COR-L47 (cell line): ENCODE measurements around the gene PTPN20.
"Not testable (repeated sequence)": the region's sequence is repeated elsewhere in the genome, so short reads cannot be mapped to it uniquely, and the experiment has no call there.

Experiments used
- DNase-seq: peaks from one replicate; lab custom pipeline; 2025; lab: John Stamatoyannopoulos, UW

The PTPN20 gene

GRCh38 chr10:46952540-46952939 lies 41.3 kb downstream of the PTPN20 start:
- DNase-seq, result not testable (repeated sequence)

- DNase-seq, result not testable (repeated sequence)
Observed at GRCh38 chr10:46960742-46961141, 49.5 kb downstream of the PTPN20 start.

- DNase-seq, result not testable (repeated sequence)
Observed at GRCh38 chr10:46963356-46963755, 52.1 kb downstream of the PTPN20 start.

GRCh38 chr10:46967013-46967412 lies 55.8 kb downstream of the PTPN20 start:
- DNase-seq, result not testable (repeated sequence)

- DNase-seq, result not testable (repeated sequence)
Observed at GRCh38 chr10:46980223-46980622, 69.0 kb downstream of the PTPN20 start.

- DNase-seq, result not testable (repeated sequence)
Observed at GRCh38 chr10:46987233-46987924, 76.2 kb downstream of the PTPN20 start.

GRCh38 chr10:46992803-46993561 lies 81.8 kb downstream of the PTPN20 start:
- DNase-seq, result no peak

GRCh38 chr10:46995234-46995633 lies 84.0 kb downstream of the PTPN20 start:
- DNase-seq, result no peak

GRCh38 chr10:46998192-46998591 lies 87.0 kb downstream of the PTPN20 start:
- no peak for DNase-seq

- DNase-seq, result no peak
Observed at GRCh38 chr10:46998595-46998994, 87.4 kb downstream of the PTPN20 start.

GRCh38 chr10:46999217-46999616 lies 88.0 kb downstream of the PTPN20 start:
- no peak for DNase-seq

- DNase-seq, result no peak
Observed at GRCh38 chr10:47008769-47009168, 97.5 kb downstream of the PTPN20 start.

- DNase-seq, result no peak
Observed at GRCh38 chr10:47009215-47009838, 98.1 kb downstream of the PTPN20 start.

- DNase-seq, result no peak
Observed at GRCh38 chr10:47010036-47010435, 98.8 kb downstream of the PTPN20 start.

- no peak for DNase-seq
Observed at GRCh38 chr10:47012214-47012613, 101.0 kb downstream of the PTPN20 start.

- DNase-seq, result no peak
Observed at GRCh38 chr10:47013507-47014154, 102.4 kb downstream of the PTPN20 start.

GRCh38 chr10:47015404-47015803 lies 104.2 kb downstream of the PTPN20 start:
- DNase-seq, result no peak

- no peak for DNase-seq
Observed at GRCh38 chr10:47016564-47016963, 105.3 kb downstream of the PTPN20 start.

- DNase-seq, result no peak
Observed at GRCh38 chr10:47018026-47018735, 107.0 kb downstream of the PTPN20 start.

- DNase-seq, result no peak
Observed at GRCh38 chr10:47019155-47020145, 108.2 kb downstream of the PTPN20 start.

- no peak for DNase-seq
Observed at GRCh38 chr10:47020471-47020870, 109.2 kb downstream of the PTPN20 start.
